Measurements from ENCODE around the gene CAVIN4.

- TF ChIP-seq CTCF (IDR thresholded peaks at IDR 0.05) (no peak), POLR2A (IDR thresholded peaks at IDR 0.05) (no peak)
These were observed 22.9 kb upstream of the CAVIN4 start for GRCh38 chr9:100554935-100555401.

All from right lobe of liver (tissue), 4 donors.